C4-2B (cell line): ENCODE data around the gene HDGFL2.

Experiments
- ZFX ChIP-seq: fragments of 450-650 bp; IDR thresholded peaks from 2 replicates; pipeline ENCODE4 v1.6.1; 2017
- TF ChIP-seq, protein P1 (sequence below): fragments of 450-650 bp; conservative IDR thresholded peaks from 2 replicates; pipeline ENCODE4 v1.5.1; 2017; ENCODE audit warnings: mild to moderate bottlenecking

DNA sequence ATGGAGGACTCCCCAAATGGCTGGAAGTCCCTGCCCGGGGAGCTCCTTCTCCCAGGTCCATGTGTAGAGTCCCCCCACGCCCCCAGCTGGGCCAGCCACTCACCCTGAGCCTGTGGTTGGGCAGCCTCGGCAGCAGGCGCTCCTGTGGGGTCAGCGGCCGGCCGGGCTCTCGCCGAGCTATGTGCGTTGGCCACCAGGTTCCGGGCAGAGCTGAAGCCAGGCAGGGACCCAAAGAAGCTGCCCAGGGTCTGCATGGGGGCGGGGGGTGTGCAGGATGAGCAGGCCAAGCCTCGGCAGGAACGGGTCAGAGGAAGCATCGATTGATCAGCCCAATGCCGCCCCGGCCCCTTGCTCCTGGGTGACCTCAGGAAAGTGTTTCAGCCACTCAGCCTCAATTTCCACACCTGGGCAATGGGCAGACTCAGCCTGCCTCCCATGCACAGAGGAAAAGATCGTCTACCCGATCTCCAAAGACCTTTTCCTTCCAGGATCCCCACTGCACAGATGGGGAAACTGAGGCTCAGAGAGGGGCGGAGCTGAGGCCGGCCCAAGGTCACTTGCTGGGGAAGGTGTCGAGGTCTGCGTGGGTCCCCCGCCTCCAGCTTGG lies 45.5 kb downstream of the HDGFL2 start:
- TF ChIP-seq, protein P1, sequence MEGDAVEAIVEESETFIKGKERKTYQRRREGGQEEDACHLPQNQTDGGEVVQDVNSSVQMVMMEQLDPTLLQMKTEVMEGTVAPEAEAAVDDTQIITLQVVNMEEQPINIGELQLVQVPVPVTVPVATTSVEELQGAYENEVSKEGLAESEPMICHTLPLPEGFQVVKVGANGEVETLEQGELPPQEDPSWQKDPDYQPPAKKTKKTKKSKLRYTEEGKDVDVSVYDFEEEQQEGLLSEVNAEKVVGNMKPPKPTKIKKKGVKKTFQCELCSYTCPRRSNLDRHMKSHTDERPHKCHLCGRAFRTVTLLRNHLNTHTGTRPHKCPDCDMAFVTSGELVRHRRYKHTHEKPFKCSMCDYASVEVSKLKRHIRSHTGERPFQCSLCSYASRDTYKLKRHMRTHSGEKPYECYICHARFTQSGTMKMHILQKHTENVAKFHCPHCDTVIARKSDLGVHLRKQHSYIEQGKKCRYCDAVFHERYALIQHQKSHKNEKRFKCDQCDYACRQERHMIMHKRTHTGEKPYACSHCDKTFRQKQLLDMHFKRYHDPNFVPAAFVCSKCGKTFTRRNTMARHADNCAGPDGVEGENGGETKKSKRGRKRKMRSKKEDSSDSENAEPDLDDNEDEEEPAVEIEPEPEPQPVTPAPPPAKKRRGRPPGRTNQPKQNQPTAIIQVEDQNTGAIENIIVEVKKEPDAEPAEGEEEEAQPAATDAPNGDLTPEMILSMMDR: no peak
- TF ChIP-seq ZFX: no peak
